ENCODE measurements around the gene ARG1.

ARG1 gene

DNA sequence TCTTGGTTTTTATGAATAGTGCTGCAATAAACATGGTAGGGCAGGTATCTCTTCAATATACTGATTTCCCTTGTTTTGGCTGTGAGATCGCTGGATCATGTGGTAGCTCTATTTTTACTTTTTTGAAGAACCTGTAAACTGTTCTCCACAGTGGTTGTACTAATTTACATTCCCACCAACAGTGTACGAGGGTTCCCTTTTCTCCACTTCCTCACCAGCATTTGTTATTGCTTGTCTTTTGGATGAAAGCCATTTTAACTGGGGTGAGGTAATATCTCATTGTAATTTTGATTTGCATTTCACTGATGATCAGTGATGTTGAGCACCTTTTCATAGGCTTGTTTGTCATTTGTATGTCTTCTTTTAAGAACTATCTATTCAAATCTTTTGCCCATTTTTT, 8.0 kb upstream of the ARG1 start:
- Histone ChIP-seq H3K4me1 (ENCODE audit: control insufficient read depth, low read length) (peaks cover 8% of the 10 kb centered on the region), H3K36me3 (ENCODE audit: control insufficient read depth, low read length) (no peaks in the 10 kb centered on the region), H3F3A (ENCODE audit: control insufficient read depth, insufficient read depth) (no peaks in the 10 kb centered on the region), H4K20me1 (ENCODE audit: control insufficient read depth, insufficient read depth, low read depth, low read length) (no peaks in the 10 kb centered on the region), H3K27ac (ENCODE audit: low read depth, low read length) (no peak overlapping the region), H3K9me3 (ENCODE audit: control insufficient read depth, insufficient read depth, low read length) (no peaks in the 10 kb centered on the region), H3K4me3 (ENCODE audit: low read length) (no peak overlapping the region), H3K4me2 (ENCODE audit: low read length) (no peak overlapping the region), H3K79me2 (ENCODE audit: control insufficient read depth, low read length) (no peaks in the 10 kb centered on the region), H3K27me3 (ENCODE audit: control insufficient read depth, low read length) (no peaks in the 10 kb centered on the region), H3K9me2 (replicated peaks; ENCODE audit: control insufficient read depth, low read length) (no peaks in the 10 kb centered on the region)
- TF ChIP-seq EZH2phosphoT487 (IDR thresholded peaks at IDR 0.05; ENCODE audit: borderline replicate concordance, low read length) = no peak
- TF ChIP-seq, protein P1, sequence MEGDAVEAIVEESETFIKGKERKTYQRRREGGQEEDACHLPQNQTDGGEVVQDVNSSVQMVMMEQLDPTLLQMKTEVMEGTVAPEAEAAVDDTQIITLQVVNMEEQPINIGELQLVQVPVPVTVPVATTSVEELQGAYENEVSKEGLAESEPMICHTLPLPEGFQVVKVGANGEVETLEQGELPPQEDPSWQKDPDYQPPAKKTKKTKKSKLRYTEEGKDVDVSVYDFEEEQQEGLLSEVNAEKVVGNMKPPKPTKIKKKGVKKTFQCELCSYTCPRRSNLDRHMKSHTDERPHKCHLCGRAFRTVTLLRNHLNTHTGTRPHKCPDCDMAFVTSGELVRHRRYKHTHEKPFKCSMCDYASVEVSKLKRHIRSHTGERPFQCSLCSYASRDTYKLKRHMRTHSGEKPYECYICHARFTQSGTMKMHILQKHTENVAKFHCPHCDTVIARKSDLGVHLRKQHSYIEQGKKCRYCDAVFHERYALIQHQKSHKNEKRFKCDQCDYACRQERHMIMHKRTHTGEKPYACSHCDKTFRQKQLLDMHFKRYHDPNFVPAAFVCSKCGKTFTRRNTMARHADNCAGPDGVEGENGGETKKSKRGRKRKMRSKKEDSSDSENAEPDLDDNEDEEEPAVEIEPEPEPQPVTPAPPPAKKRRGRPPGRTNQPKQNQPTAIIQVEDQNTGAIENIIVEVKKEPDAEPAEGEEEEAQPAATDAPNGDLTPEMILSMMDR (IDR thresholded peaks at IDR 0.05; ENCODE audit: low read depth, low read length, poor library complexity, severe bottlenecking) = no peak

DNA sequence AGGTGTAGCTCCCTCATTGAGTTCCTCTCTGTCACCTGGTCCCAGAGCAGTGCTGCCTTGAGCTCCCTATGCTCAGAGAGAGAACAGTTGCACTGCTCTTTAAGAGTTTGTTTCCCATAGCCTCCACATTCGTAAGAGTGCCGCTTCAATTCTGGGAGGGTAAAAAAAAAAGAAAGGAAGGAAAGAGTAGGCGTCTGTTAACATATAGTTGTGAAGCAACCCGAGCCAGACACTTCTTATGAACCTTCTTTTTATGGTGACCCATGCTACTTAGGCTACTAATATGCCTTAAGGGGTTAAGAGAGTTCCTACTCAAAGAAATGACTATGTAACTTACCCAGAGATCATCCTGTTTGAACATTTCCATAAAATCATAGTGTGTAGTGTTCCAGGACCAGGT, 4.3 kb upstream of the ARG1 start:
- Histone ChIP-seq H3K27ac (ENCODE audit: low read depth, low read length) (no peak overlapping the region), H3K9me3 (ENCODE audit: control insufficient read depth, insufficient read depth, low read length) (no peaks in the 10 kb centered on the region), H4K20me1 (ENCODE audit: control insufficient read depth, insufficient read depth, low read depth, low read length) (no peaks in the 10 kb centered on the region), H3K79me2 (ENCODE audit: control insufficient read depth, low read length) (no peaks in the 10 kb centered on the region), H3K4me3 (ENCODE audit: low read length) (no peak overlapping the region), H3K9me2 (replicated peaks; ENCODE audit: control insufficient read depth, low read length) (no peaks in the 10 kb centered on the region), H3K27me3 (ENCODE audit: control insufficient read depth, low read length) (no peaks in the 10 kb centered on the region), H3K4me1 (ENCODE audit: control insufficient read depth, low read length) (peaks cover 8% of the 10 kb centered on the region), H3K36me3 (ENCODE audit: control insufficient read depth, low read length) (no peaks in the 10 kb centered on the region), H3K4me2 (ENCODE audit: low read length) (no peak overlapping the region), H3F3A (ENCODE audit: control insufficient read depth, insufficient read depth) (no peaks in the 10 kb centered on the region)
- TF ChIP-seq EZH2phosphoT487 (IDR thresholded peaks at IDR 0.05; ENCODE audit: borderline replicate concordance, low read length) = no peak
- TF ChIP-seq, protein P1 (IDR thresholded peaks at IDR 0.05; ENCODE audit: low read depth, low read length, poor library complexity, severe bottlenecking) = no peak

DNA sequence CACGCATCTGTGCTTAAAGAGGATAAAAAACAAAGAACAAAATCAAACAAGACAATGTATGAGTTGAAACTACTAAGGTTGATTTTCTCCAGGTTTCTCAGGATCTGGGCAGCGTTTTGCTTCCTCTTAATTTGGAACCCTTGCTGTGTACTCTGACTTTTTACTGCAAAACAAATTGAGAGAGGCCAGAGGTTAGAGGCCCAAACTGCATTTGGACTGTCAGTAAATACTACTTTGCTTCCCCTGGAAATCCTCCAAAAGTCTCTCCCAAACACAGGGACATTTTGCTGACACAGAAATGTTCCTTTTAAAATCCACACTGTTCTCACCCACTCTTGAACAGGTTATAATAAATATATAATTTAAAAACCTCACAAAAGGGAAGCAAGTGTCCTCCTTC, 1.1 kb downstream of the ARG1 start:
- Histone ChIP-seq H3K4me2 (ENCODE audit: low read length) (no peak overlapping the region), H3K36me3 (ENCODE audit: control insufficient read depth, low read length) (no peaks in the 10 kb centered on the region), H3K4me3 (ENCODE audit: low read length) (no peak overlapping the region), H3F3A (ENCODE audit: control insufficient read depth, insufficient read depth) (no peaks in the 10 kb centered on the region), H3K27me3 (ENCODE audit: control insufficient read depth, low read length) (no peaks in the 10 kb centered on the region), H3K79me2 (ENCODE audit: control insufficient read depth, low read length) (no peaks in the 10 kb centered on the region), H3K27ac (ENCODE audit: low read depth, low read length) (no peak overlapping the region), H3K9me3 (ENCODE audit: control insufficient read depth, insufficient read depth, low read length) (no peaks in the 10 kb centered on the region), H3K9me2 (replicated peaks; ENCODE audit: control insufficient read depth, low read length) (no peaks in the 10 kb centered on the region), H3K4me1 (ENCODE audit: control insufficient read depth, low read length) (no peaks in the 10 kb centered on the region), H4K20me1 (ENCODE audit: control insufficient read depth, insufficient read depth, low read depth, low read length) (no peaks in the 10 kb centered on the region)
- no peak for TF ChIP-seq EZH2phosphoT487 (IDR thresholded peaks at IDR 0.05; ENCODE audit: borderline replicate concordance, low read length)
- TF ChIP-seq, protein P1 (IDR thresholded peaks at IDR 0.05; ENCODE audit: low read depth, low read length, poor library complexity, severe bottlenecking) = no peak

GRCh38 chr6:131574686-131575085, 1.7 kb downstream of the ARG1 start:
- Histone ChIP-seq H3K4me3 (ENCODE audit: low read length) (no peak overlapping the region), H4K20me1 (ENCODE audit: control insufficient read depth, insufficient read depth, low read depth, low read length) (no peaks in the 10 kb centered on the region), H3F3A (ENCODE audit: control insufficient read depth, insufficient read depth) (no peaks in the 10 kb centered on the region), H3K79me2 (ENCODE audit: control insufficient read depth, low read length) (no peaks in the 10 kb centered on the region), H3K4me1 (ENCODE audit: control insufficient read depth, low read length) (no peaks in the 10 kb centered on the region), H3K4me2 (ENCODE audit: low read length) (no peak overlapping the region), H3K36me3 (ENCODE audit: control insufficient read depth, low read length) (0 out of 2 replicates have a peak, but pooled peaks cover 2% of the 10 kb centered on the region), H3K9me2 (replicated peaks; ENCODE audit: control insufficient read depth, low read length) (no peaks in the 10 kb centered on the region), H3K27me3 (ENCODE audit: control insufficient read depth, low read length) (no peaks in the 10 kb centered on the region), H3K9me3 (ENCODE audit: control insufficient read depth, insufficient read depth, low read length) (no peaks in the 10 kb centered on the region), H3K27ac (ENCODE audit: low read depth, low read length) (no peak overlapping the region)
- no peak for TF ChIP-seq EZH2phosphoT487 (IDR thresholded peaks at IDR 0.05; ENCODE audit: borderline replicate concordance, low read length)
- TF ChIP-seq, protein P1 (IDR thresholded peaks at IDR 0.05; ENCODE audit: low read depth, low read length, poor library complexity, severe bottlenecking) = no peak
